OCI-LY1 (cell line): ENCODE data around the gene STX8.

Experiments used
- EZH2 ChIP-seq: fragments of 200-600 bp; sonication (generic), shearing (Covaris generic); IDR thresholded peaks from 2 replicates; pipeline ENCODE4 v1.8.0; 2017; ENCODE audit warnings: borderline replicate concordance, mixed run types, mild to moderate bottlenecking, antibody characterized with exemption, low read length, moderate library complexity, mixed read lengths
- TF ChIP-seq, protein P1 (sequence below): fragments of 200-600 bp; sonication (generic), shearing (Covaris generic); IDR thresholded peaks from 2 replicates; pipeline ENCODE4 v1.5.1; 2017; ENCODE audit warnings: mild to moderate bottlenecking, antibody characterized with exemption, low read length, moderate library complexity, mixed read lengths

DNA sequence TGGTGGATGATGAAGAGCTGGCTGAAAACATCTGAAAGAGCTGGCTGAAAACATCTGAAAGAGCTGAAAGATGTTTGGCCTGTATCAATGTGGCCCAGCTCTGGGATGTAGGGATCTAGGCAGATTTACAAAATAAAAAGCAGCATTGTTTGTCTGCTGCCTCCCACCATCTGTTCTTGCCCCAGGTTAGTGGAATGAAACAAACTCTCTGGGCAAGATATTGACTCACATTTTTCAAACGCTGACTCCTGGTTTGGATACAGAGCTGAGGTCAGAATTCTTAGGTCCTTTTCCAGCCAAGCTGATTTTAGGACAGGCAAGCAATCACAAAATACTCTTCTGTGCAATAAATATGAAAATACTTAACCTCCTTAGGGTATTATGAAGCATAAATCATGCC, 139.0 kb downstream of the STX8 start:
- no peak for TF ChIP-seq EZH2
- TF ChIP-seq, protein P1, sequence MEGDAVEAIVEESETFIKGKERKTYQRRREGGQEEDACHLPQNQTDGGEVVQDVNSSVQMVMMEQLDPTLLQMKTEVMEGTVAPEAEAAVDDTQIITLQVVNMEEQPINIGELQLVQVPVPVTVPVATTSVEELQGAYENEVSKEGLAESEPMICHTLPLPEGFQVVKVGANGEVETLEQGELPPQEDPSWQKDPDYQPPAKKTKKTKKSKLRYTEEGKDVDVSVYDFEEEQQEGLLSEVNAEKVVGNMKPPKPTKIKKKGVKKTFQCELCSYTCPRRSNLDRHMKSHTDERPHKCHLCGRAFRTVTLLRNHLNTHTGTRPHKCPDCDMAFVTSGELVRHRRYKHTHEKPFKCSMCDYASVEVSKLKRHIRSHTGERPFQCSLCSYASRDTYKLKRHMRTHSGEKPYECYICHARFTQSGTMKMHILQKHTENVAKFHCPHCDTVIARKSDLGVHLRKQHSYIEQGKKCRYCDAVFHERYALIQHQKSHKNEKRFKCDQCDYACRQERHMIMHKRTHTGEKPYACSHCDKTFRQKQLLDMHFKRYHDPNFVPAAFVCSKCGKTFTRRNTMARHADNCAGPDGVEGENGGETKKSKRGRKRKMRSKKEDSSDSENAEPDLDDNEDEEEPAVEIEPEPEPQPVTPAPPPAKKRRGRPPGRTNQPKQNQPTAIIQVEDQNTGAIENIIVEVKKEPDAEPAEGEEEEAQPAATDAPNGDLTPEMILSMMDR, result no peak
